T-helper 17 cell (primary cell): ENCODE data around the gene NRG2. TPM values are rescaled to one million over a fixed set of nuclear protein-coding genes. Genes with fewer than 3 reads are reported as not detected.

Experiments used
- ATAC-seq: fragments of 150-1000 bp; cut with Tn5 transposase; 2 replicates; pipeline ENCODE4 v1.10.0; 2021; ENCODE audit warnings: mild to moderate bottlenecking, moderate library complexity
- DNase-seq, 3 donors: peaks; one replicate each; pipeline versions ENCODE4 v3.0.0 to v3.0.0-alpha.2; 2020 to 2021
- H3K9me3 ChIP-seq: one replicate; pipeline ENCODE4 v1.7.0; 2013; ENCODE audit warnings: low read length, mild to moderate bottlenecking; ENCODE audit not compliant: control insufficient read depth, poor library complexity, severe bottlenecking
- H3K27ac Mint-ChIP-seq: one replicate; pipeline ENCODE4 v1.8.0; 2022; ENCODE audit warnings: mild to moderate bottlenecking, moderate library complexity, mixed read lengths
- H3K27me3 Mint-ChIP-seq: one replicate; pipeline ENCODE4 v1.8.0; 2022; ENCODE audit warnings: mixed read lengths
- H3K36me3 Mint-ChIP-seq: one replicate; pipeline ENCODE4 v1.8.0; 2022; ENCODE audit warnings: low read depth, mixed read lengths
- H3K4me1 Mint-ChIP-seq: one replicate; pipeline ENCODE4 v1.8.0; 2022; ENCODE audit warnings: mild to moderate bottlenecking, mixed read lengths
- H3K4me3 Mint-ChIP-seq: one replicate; pipeline ENCODE4 v1.8.0; 2022; ENCODE audit warnings: mild to moderate bottlenecking, moderate library complexity, mixed read lengths
- total RNA-seq, 4 donors: library from RNA in 2 of 4; stranded (reverse) in 2 of 4; gene quantifications; one replicate each; pipeline ENCODE4 v1.2.3 and lab custom pipeline; 2022 to 2026

The NRG2 gene
- total RNA-seq, 2 donors from 2014 or later, result 0.08 TPM; not detected in 1

- no peak for ATAC-seq
- Mint-ChIP-seq H3K27me3 (peaks cover 3% of the 10 kb centered on the region), H3K4me3 (no peak overlapping the region), H3K36me3 (no peaks in the 10 kb centered on the region), H3K27ac (no peak overlapping the region), H3K4me1 (no peaks in the 10 kb centered on the region)
- no peak for DNase-seq
- H3K9me3 ChIP-seq, result no peaks in the 10 kb centered on the region
These were observed 221.1 kb downstream of the NRG2 start for GRCh38 chr5:139821806-139822552.

DNA sequence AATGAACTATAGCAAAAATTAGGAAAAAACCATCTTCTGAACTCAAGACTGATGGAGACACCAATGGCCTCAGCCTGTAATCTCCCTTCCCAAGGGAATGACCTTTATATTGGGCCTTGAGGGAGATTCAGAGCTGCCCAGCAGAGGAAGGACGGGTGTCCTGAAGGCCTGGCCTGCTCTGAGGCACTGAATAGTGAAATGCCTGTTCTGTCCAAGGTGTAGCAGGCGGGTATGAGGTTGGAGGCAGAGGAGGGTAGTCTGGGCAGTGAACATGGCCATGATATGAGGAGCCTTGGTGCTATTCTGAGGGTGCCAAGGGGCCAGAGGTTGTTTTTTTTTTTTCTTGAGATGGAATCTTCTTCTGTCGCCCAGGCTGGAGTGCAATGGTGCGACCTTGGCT lies 222.5 kb downstream of the NRG2 start:
- no peaks in the 10 kb centered on the region for H3K36me3 Mint-ChIP-seq
- ATAC-seq (no peak), DNase-seq (no peak)
- no peak overlapping the region for H3K4me3 Mint-ChIP-seq
- H3K27ac Mint-ChIP-seq, result no peak overlapping the region
- H3K9me3 ChIP-seq, result no peaks in the 10 kb centered on the region
- no peaks in the 10 kb centered on the region for H3K4me1 Mint-ChIP-seq
- H3K27me3 Mint-ChIP-seq, result peaks cover 5% of the 10 kb centered on the region

DNA sequence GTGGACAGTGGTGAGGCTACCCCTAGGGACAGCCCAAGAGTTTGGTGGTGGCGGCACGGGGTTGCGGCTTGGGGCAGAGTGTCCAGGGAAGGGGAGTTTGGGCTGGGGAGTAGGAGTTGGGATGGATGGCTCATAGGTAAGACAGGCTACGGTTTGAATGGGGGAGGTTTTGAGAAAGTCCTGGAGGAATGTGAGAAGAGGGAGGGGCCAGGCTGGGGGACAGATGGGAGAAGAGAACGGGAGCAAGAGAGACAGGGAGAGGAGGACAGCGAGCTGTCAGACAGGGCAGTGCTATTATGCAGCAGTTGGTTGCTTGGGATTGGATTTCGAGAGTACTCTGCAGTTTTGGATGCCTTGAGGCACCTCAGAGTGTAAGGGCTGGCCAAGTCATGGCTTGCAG lies 223.0 kb downstream of the NRG2 start:
- no peaks in the 10 kb centered on the region for H3K9me3 ChIP-seq
- no peak overlapping the region for H3K27ac Mint-ChIP-seq
- peaks cover 8% of the 10 kb centered on the region for H3K27me3 Mint-ChIP-seq
- no peaks in the 10 kb centered on the region for H3K4me1 Mint-ChIP-seq
- no peaks in the 10 kb centered on the region for H3K36me3 Mint-ChIP-seq
- no peak for ATAC-seq
- H3K4me3 Mint-ChIP-seq, result no peak overlapping the region
- DNase-seq, result no peak

DNA sequence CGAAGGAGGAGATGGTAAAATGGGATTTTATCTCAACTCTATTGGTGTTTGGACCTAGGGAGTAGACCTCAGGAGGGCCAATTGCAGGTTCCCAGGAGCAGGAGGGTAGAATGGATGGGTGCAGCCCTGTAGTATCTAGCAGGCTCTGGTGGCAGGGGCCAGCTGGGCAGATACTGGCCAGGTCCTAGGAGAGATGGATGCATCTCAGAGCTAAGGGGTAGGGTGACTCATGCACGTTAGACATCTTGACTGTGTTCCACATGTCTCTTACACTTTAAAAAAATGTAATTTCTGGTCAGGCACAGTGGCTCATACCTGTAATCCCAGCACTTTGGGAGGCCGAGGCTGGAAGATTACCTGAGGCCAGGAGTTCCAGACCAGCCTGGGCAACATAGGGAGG lies 225.1 kb downstream of the NRG2 start:
- Mint-ChIP-seq H3K27me3 (peaks cover 10% of the 10 kb centered on the region), H3K4me1 (no peaks in the 10 kb centered on the region), H3K36me3 (no peaks in the 10 kb centered on the region), H3K27ac (no peak overlapping the region), H3K4me3 (no peak overlapping the region)
- no peak for ATAC-seq
- H3K9me3 ChIP-seq, result no peaks in the 10 kb centered on the region
- no peak for DNase-seq

DNA sequence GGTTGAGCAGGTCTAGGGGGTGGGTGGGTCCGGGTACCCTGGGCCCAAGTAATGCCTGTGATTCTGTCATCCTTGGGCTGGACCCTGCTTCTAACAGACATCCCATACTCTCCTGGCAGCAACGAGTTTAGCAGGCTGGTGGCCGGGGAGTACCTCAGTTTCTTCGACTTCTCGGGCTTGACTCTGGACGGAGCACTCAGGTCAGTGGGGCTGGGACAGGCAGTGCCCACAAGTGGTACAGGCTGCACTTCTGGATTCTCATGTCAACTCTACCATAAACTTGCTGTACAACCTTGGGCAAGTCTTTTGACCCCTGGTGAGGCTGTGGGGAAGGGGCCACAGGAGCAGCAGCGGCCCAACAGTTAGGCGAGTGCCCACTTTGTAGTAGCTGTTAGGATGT lies 225.7 kb downstream of the NRG2 start:
- H3K9me3 ChIP-seq, result no peaks in the 10 kb centered on the region
- DNase-seq, result no peak
- H3K27me3 Mint-ChIP-seq, result peaks cover 16% of the 10 kb centered on the region

DNA sequence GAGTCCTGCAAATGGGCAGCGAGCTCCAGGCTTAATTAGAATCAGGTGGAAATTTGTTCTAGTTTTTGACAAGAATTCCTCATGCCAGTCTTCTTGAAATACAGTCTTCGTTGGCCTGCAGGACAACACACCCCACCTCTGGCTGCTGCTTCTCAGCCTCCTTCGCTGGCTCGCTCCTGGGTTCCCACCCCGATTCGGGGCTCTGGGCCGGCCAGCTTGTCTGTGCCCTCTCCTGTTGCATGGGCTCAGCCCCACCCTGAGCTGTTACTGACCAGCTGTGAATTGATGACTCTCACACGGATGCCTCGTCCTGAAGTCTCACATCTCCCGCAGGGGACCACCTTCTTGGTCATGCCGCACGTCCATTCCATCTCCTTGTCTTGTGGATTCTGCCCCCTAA lies 226.5 kb downstream of the NRG2 start:
- Mint-ChIP-seq H3K4me1 (peaks cover 2% of the 10 kb centered on the region), H3K36me3 (peaks cover 3% of the 10 kb centered on the region), H3K4me3 (no peak overlapping the region), H3K27ac (no peak overlapping the region), H3K27me3 (peaks cover 24% of the 10 kb centered on the region)
- DNase-seq (no peak), ATAC-seq (no peak)
- no peaks in the 10 kb centered on the region for H3K9me3 ChIP-seq

More for the DNA sequence above, 225.7 kb downstream of the NRG2 start:
- Mint-ChIP-seq H3K36me3 (no peaks in the 10 kb centered on the region), H3K4me3 (no peak overlapping the region), H3K4me1 (no peaks in the 10 kb centered on the region), H3K27ac (no peak overlapping the region)
- no peak for ATAC-seq

GRCh38 chr5:139814704-139815280 lies 228.3 kb downstream of the NRG2 start:
- H3K36me3 Mint-ChIP-seq, result peaks cover 3% of the 10 kb centered on the region
- H3K4me1 Mint-ChIP-seq, result peaks cover 2% of the 10 kb centered on the region
- no peak overlapping the region for H3K4me3 Mint-ChIP-seq
- DNase-seq, result no peak
- peaks cover 37% of the 10 kb centered on the region for H3K27me3 Mint-ChIP-seq
- no peak for ATAC-seq
- H3K27ac Mint-ChIP-seq, result no peak overlapping the region
- H3K9me3 ChIP-seq, result no peaks in the 10 kb centered on the region

GRCh38 chr5:139814191-139814601 lies 228.9 kb downstream of the NRG2 start:
- no peak overlapping the region for H3K27ac Mint-ChIP-seq
- peaks cover 2% of the 10 kb centered on the region for H3K4me1 Mint-ChIP-seq
- no peak for ATAC-seq
- peaks cover 3% of the 10 kb centered on the region for H3K36me3 Mint-ChIP-seq
- DNase-seq, result no peak
- H3K27me3 Mint-ChIP-seq, result peaks cover 43% of the 10 kb centered on the region
- no peaks in the 10 kb centered on the region for H3K9me3 ChIP-seq
- H3K4me3 Mint-ChIP-seq, result no peak overlapping the region

DNA sequence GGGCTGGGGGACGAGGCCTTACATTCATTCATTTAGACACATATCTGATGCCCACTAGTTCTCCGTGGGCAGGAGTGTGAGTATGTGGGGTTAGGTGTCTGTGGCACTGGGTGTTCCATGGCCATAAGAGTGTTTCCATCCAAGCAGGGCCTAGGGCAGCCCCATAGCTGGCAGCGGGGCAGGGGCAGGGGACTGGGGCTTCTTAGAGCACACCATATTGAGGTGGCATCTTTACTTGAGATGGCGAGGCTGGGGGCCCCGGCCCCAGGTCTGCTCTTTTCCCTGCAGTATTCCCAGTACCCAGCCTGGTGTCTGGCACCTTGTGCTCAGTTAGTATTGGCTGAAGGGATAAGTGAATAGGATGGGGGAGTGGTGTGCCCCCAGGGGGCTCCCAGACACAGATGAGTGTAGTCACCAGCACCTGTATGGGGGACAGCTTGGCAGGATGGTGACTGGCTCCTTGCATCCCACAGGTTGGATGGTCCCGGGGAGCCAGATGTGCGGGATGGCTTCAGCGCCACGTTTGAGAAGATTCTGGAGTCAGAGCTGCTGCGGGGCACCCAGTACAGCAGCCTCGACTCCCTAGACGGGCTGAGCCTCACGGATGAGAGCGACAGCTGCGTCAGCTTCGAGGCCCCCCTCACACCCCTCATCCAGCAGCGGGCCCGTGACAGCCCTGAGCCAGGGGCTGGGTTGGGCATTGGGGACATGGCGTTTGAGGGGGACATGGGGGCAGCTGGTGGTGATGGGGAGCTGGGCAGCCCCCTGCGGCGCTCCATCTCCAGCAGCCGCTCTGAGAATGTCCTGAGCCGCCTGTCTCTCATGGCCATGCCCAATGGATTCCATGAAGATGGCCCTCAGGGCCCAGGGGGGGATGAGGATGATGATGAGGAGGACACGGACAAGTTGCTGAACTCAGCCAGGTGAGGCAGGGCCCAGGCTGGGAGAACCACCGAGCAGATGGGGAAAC lies 230.0 kb downstream of the NRG2 start:
- peaks cover 3% of the 10 kb centered on the region for H3K36me3 Mint-ChIP-seq
- H3K4me1 Mint-ChIP-seq, result peaks cover 2% of the 10 kb centered on the region
- no peak overlapping the region for H3K27ac Mint-ChIP-seq
- no peak for DNase-seq
- peaks cover 48% of the 10 kb centered on the region for H3K27me3 Mint-ChIP-seq
- ATAC-seq, result no peak
- no peak overlapping the region for H3K4me3 Mint-ChIP-seq
- no peaks in the 10 kb centered on the region for H3K9me3 ChIP-seq

DNA sequence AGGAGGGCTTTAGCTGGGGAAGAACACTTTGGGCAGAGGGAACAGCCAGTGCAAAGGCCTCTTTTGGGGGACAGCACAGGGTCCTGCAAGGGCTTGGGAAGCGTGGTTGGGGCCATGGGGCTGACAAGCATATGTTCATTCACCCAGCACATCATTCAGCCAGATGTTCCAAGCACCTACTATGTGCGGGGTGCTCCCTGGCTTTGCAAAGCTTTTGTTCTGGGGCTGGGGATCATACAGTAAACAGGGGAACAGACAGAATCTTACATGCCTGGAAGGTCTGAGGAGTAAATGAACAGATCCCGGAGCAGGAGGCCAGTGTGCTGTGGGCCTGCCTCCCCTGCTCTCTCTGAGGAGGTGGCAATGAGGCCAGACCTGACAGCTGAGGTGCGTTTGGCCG lies 230.8 kb downstream of the NRG2 start:
- Mint-ChIP-seq H3K4me1 (peaks cover 2% of the 10 kb centered on the region), H3K27ac (peak overlapping the region; percentile 63), H3K36me3 (peaks cover 3% of the 10 kb centered on the region), H3K4me3 (no peak overlapping the region), H3K27me3 (peaks cover 53% of the 10 kb centered on the region)
- DNase-seq (no peak), ATAC-seq (no peak)
- no peaks in the 10 kb centered on the region for H3K9me3 ChIP-seq

DNA sequence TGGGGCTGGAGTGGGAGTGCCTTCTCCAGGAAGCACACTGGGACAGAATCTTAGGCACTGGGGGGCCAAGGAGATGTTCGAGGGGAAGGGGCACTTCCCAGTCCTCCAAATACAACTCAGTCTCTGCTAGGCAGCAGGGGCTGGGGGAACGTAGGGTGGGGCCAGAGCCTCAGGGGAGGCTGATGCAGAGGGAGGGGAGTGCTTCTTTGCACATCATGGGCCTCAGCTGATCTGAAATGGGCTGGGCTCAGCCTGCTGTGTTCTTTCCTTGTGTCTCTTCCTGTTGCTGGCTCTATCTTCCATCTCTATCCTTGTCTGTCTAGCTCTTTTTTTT lies 231.9 kb downstream of the NRG2 start:
- Mint-ChIP-seq H3K36me3 (peaks cover 3% of the 10 kb centered on the region), H3K27me3 (peaks cover 54% of the 10 kb centered on the region), H3K27ac (no peak overlapping the region), H3K4me3 (no peak overlapping the region), H3K4me1 (peaks cover 2% of the 10 kb centered on the region)
- DNase-seq (no peak), ATAC-seq (no peak)
- no peaks in the 10 kb centered on the region for H3K9me3 ChIP-seq

DNA sequence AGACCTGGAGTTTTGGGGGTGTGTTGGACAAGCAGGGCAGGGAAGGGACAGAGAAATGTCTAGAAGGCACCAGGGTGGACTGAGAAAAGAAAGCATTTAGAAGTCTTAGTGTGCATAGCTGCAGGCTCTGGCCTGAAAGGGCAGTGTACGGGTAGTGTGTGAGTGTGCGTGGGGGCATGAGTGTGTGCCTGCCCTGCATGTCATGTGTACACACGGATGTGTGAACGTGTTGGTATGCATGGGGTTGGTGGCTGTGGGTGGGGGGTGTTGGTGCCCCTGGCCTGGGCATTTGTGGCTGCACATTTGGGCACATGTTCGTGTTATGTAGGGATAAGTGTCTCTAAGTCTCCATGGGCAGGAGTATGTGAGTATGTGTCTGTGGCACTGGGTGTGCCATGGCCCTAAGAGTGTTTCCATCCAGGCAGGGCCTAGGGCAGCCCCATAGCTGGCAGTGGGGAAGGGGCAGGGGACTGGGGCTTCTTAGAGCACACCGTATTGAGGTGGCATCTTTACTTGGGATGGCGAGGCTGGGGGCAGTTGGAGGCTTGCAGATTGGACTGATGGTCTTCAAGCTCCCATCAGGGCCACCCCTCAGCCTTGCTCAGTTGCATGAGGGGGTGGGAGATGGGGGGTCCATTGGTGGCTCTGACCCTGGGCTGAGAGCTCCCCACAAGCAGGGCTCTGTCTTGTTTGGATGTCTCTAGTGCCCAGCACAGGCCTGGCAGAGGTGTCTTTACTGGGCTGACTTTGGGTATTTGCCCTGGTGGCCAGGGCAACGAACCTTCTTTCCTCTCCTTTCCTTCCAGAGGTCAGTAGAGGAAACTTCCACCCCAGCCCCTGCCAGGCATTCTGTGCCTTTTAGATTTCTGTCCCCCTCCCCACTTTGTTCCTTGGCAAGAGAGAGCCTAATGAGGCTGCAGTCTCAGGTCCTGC lies 232.5 kb downstream of the NRG2 start:
- H3K4me3 Mint-ChIP-seq, result no peak overlapping the region
- H3K36me3 Mint-ChIP-seq, result peaks cover 3% of the 10 kb centered on the region
- H3K4me1 Mint-ChIP-seq, result peaks cover 2% of the 10 kb centered on the region
- ATAC-seq (no peak), DNase-seq (no peak)
- H3K9me3 ChIP-seq, result no peaks in the 10 kb centered on the region
- peaks cover 58% of the 10 kb centered on the region for H3K27me3 Mint-ChIP-seq
- no peak overlapping the region for H3K27ac Mint-ChIP-seq
